ENCODE measurements around the gene ZNF416.

DNA sequence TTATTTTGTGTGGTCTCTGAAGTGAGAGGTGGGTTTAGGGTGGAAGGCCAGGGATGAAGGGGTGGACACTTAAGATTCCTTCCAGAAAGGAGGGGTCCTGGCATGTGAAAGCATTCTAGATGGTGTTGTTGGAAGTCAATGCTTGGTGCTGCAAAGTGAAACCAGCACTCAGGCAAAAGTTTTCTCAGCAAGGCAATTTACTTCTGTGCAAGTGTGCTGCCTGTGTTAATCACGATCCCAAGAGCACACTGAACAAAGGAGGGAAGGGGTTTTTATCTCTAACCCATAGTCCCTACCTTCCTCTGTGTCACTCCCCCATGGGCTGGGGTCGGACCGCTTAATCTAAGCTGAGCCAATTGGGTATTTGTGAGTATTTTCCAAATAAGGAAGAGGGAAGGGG lies 36.6 kb upstream of the ZNF416 start:
- no peak for TF ChIP-seq RXRA (IDR thresholded peaks at IDR 0.05)
- TF ChIP-seq, protein P1, sequence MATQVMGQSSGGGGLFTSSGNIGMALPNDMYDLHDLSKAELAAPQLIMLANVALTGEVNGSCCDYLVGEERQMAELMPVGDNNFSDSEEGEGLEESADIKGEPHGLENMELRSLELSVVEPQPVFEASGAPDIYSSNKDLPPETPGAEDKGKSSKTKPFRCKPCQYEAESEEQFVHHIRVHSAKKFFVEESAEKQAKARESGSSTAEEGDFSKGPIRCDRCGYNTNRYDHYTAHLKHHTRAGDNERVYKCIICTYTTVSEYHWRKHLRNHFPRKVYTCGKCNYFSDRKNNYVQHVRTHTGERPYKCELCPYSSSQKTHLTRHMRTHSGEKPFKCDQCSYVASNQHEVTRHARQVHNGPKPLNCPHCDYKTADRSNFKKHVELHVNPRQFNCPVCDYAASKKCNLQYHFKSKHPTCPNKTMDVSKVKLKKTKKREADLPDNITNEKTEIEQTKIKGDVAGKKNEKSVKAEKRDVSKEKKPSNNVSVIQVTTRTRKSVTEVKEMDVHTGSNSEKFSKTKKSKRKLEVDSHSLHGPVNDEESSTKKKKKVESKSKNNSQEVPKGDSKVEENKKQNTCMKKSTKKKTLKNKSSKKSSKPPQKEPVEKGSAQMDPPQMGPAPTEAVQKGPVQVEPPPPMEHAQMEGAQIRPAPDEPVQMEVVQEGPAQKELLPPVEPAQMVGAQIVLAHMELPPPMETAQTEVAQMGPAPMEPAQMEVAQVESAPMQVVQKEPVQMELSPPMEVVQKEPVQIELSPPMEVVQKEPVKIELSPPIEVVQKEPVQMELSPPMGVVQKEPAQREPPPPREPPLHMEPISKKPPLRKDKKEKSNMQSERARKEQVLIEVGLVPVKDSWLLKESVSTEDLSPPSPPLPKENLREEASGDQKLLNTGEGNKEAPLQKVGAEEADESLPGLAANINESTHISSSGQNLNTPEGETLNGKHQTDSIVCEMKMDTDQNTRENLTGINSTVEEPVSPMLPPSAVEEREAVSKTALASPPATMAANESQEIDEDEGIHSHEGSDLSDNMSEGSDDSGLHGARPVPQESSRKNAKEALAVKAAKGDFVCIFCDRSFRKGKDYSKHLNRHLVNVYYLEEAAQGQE (IDR thresholded peaks at IDR 0.05) = no peak
